GM18526 (cell line): ENCODE data around the gene TRPC4.

Experiments used
- POLR2A ChIP-seq: IDR thresholded peaks from 3 replicates; pipeline ENCODE4 v1.6.1; 2011; ENCODE audit not compliant: insufficient read length; ENCODE audit errors: extremely low read depth

TRPC4 gene

DNA sequence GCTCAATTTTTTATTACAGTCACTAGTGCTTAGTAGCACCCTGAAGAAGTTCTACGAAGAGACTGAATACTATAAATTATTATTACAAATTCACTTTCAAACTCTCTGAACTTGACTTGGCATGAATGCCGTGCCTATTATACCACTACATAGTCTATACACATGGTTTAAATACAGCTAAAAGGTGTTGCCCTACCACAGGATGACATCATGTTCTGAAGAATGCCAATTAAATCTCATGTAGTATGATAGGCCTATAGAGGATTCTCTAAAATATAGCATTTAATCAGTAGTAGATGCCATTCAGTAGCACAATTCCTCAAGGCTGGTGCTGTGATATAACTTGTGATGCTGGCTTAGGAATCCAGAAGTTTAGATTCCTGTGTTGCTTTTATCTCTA, 254.3 kb downstream of the TRPC4 start:
- TF ChIP-seq POLR2A = no peak

DNA sequence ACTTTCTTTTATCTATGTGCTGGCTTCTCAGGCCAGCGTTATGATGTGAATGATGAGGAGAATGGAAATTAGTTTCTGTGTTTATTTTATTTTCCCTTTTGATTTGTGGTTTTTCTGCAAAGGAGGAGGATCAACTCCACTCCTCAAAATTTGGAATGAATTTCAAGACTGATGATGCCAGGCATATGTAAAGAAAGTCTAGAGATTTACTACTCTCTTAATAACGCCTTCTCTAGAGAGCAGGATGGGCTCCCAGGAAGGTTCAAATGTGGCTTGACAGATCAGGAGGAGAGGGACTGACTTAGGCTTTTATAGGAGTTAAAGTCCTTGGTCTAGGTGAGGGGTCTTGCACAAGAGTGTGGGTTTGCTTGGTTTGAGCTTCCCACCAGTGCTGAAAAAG, 255.9 kb downstream of the TRPC4 start:
- no peak for TF ChIP-seq POLR2A

DNA sequence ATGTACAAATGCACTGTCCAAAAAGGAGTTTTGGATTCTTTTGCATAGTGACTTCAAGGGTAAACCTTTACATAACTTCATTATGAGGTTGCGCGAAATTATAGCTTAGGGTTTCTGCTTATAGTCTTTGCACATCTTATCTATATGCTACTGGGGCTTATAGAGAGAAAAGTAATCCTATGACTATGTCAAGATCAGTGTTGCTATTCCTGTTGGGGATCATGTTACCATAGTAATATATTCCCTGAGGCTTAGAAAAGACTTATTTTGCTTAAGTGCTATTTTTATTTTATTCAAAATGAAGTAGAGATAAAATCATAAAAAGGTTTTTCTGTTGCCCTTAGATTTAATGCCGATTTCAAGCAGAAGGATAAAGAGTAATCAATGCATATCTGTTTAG, 256.3 kb downstream of the TRPC4 start:
- TF ChIP-seq POLR2A = no peak

DNA sequence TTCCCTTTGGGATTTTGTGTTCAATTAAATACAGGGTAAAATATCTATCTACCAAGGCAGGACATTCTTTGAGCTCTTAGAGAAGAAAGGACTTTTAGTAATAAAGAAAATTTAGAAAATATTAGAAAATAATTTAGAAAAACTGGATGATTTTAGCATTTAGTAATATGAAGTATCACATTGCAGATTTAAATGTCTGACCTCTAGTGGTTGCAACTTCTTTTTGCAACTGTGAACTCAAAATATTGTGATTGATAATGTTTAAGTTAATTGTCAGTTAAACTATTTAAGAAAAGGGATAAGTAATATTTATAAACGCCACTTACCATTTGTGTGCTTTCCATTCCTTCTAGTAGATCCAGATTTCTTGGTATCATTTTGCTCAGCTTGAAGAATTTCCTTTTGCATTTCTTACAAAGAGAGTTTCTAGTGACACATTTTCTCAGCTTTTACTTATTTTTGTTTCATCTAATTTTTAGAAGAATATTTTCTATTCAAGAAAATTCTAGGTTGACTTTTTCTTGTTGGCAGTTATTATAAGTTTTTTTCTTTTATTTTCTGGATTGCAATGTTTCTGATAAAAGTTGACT, 260.7 kb downstream of the TRPC4 start:
- no peak for TF ChIP-seq POLR2A

DNA sequence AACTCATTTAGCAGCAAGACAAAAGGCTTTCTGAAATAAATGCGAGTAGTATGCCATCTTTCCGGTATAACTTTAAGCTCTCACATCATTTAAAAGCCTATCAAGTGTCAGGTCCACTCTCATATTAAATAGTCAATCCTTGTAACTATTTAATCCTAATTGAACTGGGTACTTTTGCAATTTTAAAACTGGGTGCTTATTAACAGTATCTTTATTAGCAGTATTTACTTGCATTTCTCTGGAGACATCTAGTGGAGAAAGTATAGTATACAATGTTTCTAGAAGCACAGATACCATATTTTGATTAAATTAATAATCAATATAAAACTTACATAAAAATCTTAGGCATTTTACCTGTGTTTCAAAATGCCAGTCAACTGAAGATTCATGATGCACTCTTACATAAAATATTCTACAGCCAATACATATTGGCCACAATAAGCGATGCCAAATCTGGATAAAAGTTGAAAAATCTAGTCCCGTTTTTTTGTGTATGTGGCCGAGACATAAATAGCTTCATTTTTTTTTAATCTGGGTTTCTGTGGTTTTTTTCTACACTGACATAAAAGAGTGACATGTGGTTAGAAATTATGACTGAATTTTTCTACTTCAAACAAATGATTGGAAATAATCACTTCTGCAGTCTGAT, 266.7 kb downstream of the TRPC4 start:
- no peak for TF ChIP-seq POLR2A

DNA sequence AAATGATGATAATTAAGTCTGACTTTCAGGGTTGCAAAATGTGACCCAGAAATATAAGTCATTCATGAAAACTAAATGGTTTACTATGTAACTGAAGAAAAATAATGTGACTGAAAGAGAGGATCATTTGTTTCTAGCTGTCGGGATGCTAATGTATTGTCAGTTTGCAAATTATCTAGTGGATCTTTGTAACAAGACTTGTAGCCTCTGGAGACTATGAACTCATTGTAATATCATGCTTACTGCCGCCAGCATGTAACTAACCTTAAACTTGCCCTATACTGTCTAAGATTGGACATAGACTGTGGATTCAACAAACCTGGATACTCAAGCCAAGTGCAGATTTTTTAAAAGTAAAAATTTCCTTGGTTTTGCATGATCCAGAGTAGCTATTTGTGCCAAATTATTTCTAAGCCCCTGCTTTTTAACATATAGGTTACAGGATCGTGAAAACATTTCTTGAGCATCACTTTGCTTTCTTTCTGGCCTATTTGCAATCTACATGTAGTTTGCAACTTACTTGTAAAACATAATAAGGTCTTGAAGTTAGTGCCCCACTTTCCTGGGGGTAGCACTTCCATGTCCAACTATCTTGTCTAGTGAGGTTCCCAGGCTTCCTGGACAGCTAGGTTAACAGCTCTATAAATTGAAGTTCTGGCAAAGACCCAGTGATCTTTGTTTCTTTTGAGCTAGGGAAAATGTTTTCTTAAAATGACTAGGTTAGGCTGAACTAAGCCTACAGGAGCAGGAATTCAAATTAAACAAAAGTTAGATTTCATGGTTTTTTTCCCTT, 267.7 kb downstream of the TRPC4 start:
- TF ChIP-seq POLR2A = no peak

DNA sequence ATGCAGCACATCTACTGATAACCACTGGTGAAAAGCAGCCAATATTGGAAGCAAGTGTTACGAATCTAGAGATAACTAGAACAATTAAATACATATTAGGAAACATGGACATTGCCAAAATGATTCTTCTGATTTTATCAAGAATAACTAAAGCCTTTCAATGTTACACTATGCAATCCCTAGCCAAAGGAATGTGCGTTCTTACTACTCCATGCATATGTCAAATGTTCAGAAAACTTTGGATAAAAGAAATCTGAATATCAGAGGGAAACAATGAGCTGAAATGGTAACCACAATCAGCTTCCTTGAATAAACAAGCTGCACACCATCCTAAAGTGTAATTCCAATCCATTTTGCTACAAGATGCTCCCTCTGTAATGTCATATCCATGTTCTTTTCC, 270.1 kb downstream of the TRPC4 start:
- TF ChIP-seq POLR2A = no peak

DNA sequence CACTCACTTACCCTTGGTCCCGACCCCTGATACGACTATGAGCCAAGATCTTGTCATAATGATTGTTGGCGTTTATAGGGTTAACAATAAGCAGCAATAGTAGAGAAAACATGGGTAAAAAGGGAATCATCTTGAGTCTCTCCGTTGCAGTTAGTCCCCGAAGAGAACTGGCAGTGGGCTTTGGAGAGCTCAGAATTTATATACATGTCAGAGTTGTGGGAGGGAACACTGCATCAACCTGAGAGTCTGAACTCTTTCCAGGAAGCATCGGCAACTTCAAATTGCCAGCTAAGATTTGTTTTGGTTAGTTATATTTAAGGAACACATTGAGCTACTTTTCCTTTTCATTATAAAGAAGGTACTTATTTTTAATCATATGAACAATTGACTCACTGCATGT, 271.0 kb downstream of the TRPC4 start, which contains the start of gene POSTN:
POSTN (minus strand) TSS at position 172 of the 400 bp plus-strand sequence; CDS start at position 130, 42 bp downstream.
- TF ChIP-seq POLR2A = no peak

DNA sequence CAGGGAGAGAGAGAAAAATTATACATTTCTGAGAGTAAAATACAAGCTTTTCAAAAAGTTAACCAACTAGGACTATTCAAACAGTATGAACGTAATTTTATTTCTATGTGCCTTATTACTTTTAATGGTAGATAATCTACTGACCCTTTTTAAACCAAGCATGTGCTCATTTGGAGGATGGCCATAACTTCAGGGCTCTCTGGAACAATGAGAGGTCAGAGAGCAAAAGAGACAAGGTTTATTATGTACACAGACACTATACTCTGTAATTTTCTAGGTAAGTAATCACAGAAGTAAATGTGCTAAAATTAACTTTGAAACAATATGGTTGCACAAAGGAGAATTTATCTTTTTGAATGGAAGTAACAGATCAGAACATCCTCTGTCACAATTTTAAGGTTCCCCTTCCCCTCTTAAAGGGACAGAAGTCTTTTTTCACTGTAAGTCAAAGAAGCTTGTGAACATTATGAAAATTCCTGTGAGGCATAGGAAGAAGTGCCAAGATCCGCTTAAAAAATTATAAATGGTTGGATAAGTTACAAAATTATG, 272.0 kb downstream of the TRPC4 start:
- no peak for TF ChIP-seq POLR2A

DNA sequence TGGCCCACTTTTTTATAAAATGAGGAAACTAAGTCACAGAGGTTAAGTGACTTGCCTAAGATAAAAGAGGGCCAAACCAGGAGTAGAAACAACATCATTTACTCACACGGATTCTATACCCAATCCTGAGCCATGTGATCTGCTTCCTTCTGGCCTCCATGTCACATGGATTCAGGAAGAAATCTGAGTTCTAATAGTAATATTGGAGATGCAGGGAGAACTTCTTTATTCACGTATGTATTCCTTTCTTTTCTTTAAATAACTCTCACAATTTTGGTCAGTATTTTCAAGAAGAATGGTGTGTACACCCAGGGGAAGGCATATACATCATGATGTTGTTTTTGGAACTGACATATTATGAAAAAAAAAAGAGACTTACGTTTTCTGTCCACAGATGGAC, 272.8 kb downstream of the TRPC4 start:
- TF ChIP-seq POLR2A = no peak

DNA sequence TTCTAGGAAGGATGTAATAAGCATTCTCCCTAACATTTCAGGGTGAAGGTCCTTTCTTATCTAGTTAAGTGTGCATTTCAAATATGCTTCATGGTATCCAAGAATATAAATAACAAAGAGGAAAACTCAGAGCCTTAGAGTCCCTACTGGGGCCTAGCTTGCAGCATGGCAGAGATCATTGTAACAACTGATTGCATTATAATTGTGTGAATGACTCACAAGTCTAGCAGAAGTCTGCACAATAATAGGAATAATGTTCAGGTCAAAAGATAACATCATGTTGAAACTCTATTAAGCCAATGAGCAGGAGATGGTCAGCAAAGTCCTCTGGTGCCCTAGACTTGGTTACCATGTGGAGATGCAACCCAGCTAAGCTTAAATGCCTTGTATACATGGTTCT, 274.4 kb downstream of the TRPC4 start:
- no peak for TF ChIP-seq POLR2A

DNA sequence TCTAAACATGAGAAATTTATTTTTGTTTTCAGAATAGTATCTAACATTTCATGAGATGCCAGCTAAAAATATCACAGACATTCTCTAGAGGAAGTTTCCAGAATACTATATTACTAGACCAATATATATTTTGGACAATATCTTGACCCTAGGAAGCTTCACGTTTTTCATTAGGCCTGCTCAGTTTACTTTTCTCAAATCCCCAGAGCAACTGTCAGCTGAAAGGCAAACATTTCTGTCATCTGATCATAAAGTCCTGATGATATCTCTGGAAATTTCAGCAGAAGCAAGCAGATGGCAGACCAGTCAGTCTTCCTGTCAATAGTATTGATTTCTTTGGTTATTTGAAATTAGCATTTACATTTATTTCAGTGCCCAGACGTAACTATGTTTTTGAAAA, 275.0 kb downstream of the TRPC4 start:
- no peak for TF ChIP-seq POLR2A

DNA sequence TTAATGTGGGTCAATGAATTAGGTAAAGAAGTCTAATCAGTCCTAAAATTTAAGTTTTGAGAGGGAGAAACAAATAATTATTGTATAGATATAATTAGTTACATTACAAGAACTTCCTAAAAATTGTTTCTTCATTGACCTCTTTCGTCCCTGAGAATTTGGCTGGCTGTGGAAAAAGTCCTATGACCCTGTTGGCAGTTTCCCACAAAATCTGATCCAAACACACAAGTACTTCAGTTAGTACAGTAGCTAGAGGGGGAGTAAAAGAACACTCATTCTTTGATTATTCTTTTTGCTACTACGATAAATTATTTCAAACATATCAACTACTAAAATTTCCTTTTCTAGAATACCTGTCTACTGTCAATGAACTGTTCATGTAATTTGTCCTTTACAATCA, 282.3 kb downstream of the TRPC4 start:
- TF ChIP-seq POLR2A = no peak
